Measurements from ENCODE around the gene AJM1.
A peak's percentile ranks its signal among the peaks of the same experiment; 100 is the strongest.

The AJM1 gene

DNA sequence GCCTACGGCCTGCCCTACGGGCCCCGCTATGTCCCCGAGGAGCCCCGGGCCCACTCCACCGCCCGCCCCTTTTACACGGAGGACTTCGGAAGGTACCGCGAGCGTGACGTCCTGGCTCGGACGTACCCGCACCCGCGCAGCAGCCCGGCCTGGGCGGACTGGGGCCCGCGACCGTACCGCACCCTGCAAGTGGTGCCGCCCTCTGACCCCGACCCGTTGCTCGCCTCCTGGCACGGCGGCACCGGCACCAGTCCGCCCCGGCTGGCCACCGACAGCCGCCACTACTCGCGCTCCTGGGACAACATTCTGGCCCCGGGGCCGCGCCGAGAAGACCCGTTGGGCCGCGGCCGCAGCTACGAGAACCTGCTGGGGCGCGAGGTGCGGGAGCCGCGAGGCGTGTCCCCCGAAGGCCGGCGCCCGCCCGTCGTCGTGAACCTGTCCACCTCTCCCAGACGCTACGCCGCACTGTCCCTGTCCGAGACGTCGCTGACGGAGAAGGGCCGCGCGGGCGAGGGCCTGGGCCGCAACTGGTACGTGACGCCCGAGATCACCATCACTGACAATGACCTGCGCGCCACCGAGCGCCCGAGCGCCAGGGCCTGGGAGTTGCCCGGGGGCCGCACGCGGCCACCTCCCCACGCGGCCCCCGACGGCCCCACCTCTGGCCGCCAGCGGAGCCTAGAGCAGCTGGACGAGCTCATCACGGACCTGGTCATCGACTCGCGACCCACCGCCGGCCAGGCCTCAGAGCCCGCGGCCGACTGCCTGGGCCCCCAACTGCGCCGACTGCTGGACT is 3.4 kb downstream of the AJM1 start:
- DNase-seq (ENCODE audit: low spot score): no peak

GRCh38 chr9:136846376-136847087 is 4.3 kb downstream of the AJM1 start:
- DNase-seq (ENCODE audit: low spot score): no peak

DNA sequence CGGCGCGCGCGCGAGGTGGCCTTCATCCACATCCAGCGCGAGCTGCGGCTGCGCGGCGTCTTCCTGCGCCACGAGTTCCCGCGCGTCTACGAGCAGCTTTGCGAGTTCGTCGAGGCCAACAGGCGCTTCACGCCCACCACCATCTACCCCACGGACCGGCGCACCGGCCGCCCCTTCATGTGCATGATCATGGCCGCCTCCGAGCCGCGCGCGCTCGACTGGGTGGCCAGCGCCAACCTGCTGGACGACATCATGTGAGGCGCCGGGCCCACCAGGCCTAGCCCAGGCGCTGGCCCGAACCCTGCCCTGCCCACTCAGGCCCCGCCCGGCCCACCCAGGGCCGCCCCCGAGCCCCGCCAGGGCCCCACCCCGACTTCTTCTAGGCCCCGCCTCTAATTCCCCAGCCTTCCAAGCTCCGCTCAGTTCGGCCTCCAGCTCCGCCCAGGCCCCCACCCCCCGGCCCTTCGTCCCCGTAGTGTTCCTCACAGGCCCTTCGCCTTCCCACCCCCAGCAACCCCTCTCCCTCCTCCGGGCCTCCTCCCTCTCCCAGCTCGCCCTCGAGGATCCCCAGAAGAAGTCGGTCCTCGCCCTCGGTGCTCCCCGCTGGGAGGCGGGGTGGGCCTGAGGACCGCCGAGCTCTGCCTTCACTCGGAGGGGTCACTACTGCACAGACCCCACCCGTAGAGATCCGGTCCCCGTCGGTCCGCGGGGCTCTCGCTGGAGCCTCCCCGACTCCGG is 5.0 kb downstream of the AJM1 start:
- DNase-seq (ENCODE audit: low spot score): no peak

GRCh38 chr9:136847826-136848392 is 5.6 kb downstream of the AJM1 start:
- DNase-seq (ENCODE audit: low spot score): peak; percentile 31

DNA sequence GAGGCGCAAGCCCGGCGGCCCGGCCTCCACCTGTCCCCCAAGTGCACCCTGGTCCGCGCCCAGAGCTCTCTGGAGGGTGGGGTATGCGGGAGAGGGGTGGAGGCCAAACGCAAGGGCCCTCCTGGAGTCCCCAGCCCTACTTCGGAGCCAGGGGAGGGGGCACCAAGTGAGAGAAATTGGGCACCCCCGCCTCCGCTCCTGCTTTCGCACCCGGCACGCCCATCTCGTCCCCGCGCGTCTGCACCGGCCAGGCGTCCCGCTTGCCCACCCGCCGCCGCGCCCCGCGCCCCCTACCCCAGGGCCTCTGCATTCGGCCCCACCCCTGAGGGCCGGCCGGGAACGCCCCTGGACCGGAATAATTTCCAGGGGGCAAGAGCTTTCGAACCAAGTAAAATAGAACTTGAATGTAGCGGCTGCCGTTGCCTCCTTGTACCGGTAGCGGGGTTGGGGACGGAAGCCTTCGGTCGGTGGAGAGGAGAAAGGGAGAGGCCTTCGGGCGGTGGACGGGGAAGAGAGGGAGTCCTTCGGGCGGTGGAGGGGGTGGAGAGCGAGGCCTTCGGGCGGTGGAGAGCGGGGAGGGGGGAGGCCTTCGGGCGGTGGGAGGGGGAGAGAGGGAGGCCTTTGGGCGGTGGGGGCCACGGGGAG is 6.2 kb downstream of the AJM1 start:
- DNase-seq (ENCODE audit: low spot score): no peak

GRCh38 chr9:136849038-136849959 is 7.0 kb downstream of the AJM1 start, which contains the start of gene PHPT1:
Gene PHPT1, plus strand, starts transcription at chr9:136849409. Its CDS starts 22 bp downstream, at chr9:136849431.
- peak; percentile 94 for DNase-seq (ENCODE audit: low spot score)

DNA sequence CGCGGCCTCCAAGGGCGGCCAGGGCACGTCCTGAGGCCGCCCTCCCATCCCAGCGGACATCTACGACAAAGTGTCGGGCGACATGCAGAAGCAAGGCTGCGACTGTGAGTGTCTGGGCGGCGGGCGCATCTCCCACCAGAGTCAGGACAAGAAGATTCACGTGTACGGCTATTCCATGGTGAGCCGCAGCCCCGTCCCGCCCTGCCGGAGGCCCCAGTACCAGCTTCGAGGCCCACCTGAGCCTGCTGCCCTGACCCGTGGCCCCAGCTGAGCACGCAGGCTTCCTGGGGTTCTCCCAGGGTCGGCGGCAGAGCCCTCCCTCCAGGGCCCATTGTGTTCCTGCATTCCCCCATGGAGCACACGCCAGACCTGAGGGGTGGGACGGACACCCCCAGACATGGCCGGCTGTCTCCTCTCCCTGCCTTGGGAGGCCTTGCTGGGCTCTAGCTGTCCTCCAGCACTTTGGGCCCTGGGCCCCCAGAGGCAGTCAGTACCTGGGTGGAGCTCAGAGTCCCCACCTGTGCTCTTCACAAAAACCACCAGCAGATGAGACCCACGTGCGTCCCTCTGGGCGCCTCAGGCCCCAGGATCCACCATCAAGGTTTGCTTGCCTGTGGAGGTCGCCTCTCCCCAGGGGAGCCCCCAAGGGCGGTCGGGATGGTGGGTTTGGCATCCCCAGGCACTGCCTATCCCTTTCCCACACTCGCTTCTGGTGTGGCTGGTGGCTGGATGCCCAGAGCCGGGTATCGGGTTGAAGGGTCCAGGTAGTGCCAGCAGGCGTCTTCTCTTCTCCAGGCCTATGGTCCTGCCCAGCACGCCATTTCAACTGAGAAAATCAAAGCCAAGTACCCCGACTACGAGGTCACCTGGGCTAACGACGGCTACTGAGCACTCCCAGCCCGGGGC is 7.9 kb downstream of the AJM1 start:
- no peak for DNase-seq (ENCODE audit: low spot score)

DNA sequence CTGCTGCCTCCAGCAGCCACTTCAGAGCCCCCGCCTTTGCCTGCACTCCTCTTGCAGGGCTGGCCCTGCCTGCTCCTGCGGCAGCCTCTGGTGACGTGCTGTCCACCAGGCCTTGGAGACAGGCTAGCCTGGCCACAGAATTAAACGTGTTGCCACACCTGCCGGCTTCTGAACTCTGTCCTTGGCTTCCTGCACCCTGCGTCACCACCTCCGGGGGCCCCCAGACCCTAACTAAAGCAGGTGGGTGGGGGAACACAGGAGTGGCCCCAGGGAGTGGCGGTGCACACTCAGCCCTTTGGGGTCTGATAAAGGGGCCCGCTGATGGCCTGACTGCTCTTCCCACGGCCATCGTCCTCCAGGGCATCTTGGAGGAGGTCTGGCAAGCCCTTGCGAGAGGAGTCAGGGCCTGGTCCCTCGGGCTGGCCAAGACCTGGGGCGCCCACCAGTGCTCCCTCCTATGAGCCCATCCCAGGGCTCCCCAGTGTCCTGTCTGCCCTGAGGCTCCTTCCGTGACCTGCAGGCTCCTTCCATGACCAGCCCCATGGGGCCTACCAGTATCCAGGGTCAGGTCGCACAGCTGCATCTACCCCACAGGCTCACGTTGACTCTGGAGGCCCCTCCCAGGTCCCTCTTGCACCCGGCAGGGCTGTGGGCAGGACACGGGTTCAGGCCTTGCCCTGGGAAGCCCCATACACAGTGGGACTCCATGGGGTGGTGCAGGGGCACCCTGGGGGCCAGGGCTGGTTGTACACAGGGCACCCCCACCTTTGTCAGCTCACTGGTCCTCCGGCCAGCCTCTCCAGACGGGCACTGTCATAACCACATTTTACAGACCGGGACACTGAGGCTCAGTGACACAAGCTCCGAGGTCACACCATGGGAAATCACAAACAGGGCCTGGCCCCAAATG is 8.8 kb downstream of the AJM1 start:
- no peak for DNase-seq (ENCODE audit: low spot score)

GRCh38 chr9:136851941-136852663 is 9.8 kb downstream of the AJM1 start, which contains the start of gene MAMDC4:
Gene MAMDC4, plus strand, starts transcription at chr9:136852346. Its CDS starts 71 bp downstream, at chr9:136852417.
- DNase-seq (ENCODE audit: low spot score): no peak

DNA sequence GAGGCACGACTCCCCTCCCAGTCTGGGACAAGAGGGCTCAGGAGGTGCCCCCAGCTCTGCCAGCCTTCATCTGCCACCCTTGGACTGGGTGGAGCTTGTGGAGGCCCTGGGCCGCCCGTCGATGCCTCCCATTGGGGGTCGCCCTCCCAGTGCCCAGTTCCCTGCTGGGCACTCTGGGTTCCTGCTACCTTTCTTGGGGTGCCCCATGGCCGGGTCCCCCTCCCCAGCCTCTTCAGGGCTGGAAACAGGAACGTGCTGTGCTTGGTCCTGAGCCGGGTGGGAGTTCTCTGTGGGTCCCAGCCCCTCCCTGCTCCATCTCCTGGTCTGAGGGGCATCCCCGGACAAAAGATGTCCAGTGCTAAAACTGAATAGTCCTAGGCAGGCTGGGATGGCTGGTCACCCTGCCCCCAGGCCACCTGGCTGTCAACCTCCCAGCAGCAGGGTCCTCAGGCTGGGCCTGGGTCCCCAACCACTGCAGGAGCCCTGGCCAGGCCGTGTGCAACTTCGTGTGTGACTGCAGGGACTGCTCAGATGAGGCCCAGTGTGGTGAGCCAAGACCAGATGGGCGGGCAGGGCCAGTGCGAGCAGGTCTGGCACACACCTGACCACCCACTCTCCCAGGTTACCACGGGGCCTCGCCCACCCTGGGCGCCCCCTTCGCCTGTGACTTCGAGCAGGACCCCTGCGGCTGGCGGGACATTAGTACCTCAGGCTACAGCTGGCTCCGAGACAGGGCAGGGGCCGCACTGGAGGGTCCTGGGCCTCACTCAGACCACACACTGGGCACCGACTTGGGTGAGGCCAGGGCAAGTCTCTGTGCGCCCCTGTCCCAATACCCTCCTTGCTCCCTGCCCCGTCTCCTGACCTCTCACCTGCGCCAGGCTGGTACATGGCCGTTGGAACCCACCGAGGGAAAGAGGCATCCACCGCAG is 10.7 kb downstream of the AJM1 start:
- no peak for DNase-seq (ENCODE audit: low spot score)

GRCh38 chr9:136853596-136854112 is 11.4 kb downstream of the AJM1 start:
- DNase-seq (ENCODE audit: low spot score): no peak

- DNase-seq (ENCODE audit: low spot score): no peak
Observed at GRCh38 chr9:136854113-136854841, 12.0 kb downstream of the AJM1 start.

DNA sequence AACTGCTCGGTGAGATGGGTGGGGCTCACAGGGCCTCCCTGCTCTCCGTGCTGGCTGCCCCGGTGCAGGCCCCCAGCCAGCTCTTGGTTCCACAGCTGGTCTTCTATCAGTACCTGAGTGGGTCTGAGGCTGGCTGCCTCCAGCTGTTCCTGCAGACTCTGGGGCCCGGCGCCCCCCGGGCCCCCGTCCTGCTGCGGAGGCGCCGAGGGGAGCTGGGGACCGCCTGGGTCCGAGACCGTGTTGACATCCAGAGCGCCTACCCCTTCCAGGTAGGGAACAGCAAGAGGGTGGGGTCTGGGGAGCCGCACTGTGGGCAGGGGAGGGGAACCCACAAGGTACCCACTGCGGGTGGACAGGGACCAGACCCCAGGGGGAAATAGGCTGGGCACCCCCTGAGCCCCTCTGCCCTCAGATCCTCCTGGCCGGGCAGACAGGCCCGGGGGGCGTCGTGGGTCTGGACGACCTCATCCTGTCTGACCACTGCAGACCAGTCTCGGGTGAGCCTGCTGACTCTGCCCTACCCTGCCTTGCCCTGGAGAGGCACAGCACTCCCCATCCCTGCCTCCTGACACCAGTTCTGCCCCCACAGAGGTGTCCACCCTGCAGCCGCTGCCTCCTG is 12.7 kb downstream of the AJM1 start:
- DNase-seq (ENCODE audit: low spot score): no peak

DNA sequence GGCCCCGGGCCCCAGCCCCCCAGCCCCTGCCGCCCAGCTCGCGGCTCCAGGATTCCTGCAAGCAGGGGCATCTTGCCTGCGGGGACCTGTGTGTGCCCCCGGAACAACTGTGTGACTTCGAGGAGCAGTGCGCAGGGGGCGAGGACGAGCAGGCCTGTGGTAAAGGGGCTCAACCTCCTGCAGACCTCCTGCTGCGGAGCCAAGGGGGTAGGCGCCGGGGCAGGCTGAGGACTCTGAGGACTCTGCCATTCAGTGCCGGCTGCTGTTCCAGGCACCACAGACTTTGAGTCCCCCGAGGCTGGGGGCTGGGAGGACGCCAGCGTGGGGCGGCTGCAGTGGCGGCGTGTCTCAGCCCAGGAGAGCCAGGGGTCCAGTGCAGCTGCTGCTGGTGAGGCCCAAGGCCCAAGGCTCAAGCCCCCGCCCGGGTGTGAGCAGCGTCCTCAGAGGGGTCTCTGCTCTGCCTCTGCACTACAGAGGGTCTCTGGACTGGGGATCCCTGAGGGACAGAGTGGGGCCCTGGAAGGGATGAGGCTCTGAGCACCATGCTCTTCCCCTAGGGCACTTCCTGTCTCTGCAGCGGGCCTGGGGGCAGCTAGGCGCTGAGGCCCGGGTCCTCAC is 13.3 kb downstream of the AJM1 start:
- no peak for DNase-seq (ENCODE audit: low spot score)

DNA sequence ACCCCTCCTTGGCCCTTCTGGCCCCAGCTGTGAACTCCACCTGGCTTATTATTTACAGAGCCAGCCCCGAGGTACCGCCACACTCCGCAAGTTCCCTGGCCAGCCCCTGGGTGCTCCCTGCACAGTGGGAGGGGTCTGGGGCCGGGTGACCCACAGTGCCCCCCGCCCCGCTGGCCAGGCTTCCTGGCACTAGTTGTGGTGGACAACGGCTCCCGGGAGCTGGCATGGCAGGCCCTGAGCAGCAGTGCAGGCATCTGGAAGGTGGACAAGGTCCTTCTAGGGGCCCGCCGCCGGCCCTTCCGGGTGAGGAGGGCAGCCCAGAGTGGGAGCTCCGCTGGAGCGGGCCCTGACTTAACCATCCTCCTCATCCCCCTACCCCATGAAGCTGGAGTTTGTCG is 13.8 kb downstream of the AJM1 start:
- DNase-seq (ENCODE audit: low spot score): no peak
